Activated T-cell treated with anti-CD3 and anti-CD28 coated beads for 24 hours (primary cell): Measurements from ENCODE around the gene KCNIP1.

Experiments used
- DNase-seq: peaks from one replicate; pipeline ENCODE4 v3.0.0-alpha.2; 2020; ENCODE audit warnings: low read depth

KCNIP1 gene

DNA sequence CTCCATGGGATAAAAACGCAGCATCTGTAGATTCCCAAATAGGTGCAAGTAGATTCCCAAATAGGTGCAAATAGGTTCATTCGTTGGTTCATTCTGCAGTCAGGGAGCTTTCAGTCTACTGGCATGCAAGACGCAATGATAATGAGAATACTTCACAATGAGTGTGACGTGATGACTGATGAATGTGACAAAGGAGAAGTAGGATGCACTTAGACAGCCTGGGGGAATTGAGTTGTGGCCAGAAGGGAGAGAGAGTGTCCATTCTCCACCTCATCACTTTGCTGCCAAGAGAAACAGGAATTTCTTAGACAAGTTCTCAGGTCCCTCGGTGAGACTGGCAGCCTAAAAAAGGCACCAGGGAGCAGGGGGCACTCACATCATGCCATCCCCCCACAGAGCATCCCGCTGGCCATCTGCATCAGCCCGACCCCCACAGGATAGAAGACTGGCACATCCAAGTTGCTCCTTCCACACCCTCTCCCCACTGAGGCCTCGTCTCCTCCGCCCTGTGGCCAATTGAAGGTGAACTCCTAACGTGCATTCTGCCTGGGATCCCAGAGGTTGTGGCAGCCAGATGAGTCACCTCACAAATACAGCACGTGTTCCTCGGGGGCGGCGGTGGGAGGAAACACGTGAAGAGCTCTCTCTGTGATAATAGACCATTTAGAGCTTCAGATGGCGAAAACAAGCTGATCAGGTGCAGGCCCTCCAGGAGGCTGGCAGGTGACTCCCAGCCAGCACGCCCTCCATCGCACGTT lies 19.9 kb upstream of the KCNIP1 start:
- DNase-seq = no peak

DNA sequence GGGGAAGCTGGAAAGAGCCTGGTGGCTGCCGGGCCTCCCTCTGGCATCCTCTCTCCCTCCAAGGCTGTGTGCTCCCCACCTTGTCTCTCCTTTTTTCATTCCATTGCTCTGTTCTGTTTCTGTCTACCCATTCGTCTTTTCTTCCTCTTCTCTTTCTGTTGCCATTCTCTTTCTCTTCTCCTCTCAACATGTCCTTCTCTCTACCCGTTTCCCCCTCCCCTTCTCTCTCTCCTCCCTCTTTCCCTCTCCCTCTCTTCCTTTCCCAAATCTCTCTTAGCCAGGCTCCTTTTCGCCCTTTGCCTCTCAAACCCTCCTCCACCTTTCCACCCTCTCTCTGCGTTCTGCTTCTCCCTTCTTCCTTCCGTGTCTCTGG lies 19.4 kb upstream of the KCNIP1 start:
- DNase-seq = no peak

DNA sequence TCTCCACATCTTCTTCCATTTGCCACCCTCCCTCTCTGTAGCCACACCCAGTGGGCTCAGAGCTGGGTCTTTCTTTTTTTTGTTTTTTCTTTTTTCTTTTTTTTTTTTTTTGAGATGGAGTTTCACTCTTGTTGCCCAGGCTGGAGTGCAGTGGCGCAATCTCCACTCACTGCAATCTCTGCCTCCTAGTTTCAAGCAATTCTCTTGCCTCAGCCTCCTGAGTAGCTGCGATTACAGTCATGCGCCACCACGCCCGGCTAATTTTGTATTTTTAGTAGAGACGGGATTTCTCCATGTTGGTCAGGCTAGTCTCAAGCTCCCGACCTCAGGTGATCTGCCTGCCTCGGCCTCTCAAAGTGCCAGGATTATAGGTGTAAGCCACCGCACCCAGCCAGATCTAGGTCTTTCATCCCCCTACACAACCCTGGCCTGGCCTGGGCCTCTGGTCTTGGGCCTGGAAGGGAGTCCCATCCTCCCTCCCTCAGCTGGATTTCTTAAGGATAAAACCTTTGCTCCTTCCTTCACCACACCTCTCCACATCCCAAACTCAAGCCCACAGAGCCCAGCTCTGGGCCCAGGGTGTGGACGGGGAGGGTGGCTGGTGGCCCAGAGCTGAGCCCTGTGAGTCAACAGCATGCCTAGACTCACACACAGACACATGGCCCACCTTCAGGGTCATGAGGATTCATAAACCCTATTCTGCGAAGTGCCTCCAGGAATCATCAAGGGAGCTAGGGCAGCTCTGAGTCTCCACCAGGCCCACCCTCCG lies 18.8 kb upstream of the KCNIP1 start:
- no peak for DNase-seq

DNA sequence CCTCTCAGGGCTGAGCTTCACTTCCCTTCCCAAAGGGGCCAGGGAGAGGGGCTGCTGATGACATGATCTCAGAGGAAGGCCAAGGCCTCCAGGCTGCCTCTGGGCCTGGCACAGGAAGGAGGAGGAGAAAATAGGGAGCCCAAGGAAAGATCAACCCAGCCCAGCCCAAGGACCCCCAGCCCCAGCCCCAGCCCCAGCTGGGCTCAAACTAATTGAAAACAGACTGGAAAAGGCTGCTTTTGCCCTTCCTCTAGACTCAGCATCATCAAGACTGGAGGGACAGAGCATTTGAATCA lies 18.3 kb upstream of the KCNIP1 start:
- no peak for DNase-seq

DNA sequence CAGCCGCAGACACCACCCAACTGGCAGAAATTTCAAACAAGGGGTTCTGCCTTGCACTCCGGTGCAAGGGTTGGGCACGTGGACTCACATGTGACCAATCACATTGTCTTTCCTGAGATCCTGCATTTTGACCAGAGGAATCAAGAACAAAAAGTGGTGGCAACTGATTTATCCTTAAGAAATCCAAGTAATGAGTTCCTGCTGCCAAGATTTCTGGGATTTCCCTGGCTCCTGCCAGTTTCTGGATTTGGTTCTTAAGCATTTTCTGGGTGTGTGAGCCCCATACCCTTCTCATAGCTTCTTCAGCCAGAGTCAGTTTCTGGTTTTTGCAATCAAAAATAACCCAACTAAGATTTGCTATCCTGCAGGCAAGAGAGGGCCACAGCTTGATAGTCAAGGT lies 17.4 kb upstream of the KCNIP1 start:
- DNase-seq = no peak

DNA sequence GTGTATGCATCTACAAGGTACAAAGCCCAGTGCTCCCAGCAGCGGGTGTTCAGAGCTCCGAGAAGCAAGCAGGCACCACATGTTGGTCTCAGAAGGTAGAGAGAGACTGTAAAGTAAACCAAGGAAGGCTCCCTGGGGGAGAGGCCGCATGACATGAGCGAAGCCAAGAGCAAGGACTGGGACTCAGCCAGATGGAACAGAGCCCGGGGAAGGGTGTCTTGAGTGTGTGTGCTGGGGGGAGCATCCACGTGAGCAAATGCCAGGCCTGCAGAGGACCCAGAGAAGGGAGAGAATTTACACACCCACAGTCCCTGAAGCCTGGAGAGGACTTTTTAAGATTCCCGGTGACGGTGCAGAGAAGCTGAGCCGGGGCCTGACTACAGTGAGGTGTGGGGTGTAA lies 15.2 kb upstream of the KCNIP1 start:
- no peak for DNase-seq

DNA sequence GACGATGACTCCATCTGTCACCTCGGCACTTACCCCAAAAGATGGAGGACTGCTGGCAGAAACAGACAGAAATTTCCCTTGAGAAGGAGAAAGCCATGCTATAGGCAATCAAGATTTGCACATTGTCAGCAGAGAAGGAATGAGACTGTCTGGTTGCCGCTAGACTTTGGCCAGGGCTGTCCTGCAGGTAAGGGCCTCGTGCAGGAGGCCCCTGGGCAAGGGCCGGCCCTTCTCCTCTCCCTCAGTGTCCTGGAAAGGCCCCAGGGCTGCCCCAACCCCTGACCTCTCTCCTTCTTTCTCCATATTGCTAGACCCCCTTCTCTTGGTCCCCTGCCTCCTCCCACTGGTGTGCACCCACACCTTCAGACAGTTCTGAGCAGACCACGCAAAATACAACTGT lies 14.6 kb upstream of the KCNIP1 start:
- no peak for DNase-seq

DNA sequence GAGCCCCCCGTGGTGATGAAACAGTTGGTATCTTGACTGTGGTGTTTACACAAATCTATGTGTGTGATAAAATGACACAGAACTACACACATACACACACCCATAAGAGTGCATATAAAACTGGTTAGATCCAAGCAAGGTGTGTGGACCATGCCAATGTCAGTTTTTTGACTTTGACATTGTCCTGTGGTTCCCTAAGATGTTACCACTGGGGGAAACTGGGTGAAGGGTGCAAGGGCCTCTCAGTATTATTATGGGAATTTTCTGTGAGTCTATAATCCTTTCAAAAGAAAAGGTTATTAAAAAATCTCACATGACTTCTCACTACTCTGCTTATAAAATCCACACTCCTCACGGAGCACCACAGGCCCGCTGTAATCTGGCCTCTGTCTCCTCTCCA lies 13.4 kb upstream of the KCNIP1 start:
- DNase-seq = no peak

DNA sequence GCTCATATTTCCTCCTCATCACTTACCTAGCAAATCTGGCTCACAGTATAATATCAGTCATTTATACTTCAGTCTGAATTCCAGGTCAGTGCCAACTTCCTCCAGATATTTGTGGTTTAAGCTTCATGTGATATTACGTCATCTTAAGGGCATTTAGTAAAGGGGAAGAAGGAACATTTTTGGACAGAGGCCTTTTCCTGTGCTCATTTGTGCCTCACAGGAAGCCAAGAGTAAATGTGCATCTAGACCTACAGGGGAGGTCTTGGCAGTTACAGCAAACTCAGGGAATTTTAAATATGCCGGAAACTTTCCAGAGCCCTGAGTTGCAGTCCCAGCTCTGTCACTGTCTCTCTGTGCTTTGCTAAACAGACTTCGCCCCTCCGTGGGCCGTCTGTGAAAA lies 12.3 kb upstream of the KCNIP1 start:
- DNase-seq = no peak

DNA sequence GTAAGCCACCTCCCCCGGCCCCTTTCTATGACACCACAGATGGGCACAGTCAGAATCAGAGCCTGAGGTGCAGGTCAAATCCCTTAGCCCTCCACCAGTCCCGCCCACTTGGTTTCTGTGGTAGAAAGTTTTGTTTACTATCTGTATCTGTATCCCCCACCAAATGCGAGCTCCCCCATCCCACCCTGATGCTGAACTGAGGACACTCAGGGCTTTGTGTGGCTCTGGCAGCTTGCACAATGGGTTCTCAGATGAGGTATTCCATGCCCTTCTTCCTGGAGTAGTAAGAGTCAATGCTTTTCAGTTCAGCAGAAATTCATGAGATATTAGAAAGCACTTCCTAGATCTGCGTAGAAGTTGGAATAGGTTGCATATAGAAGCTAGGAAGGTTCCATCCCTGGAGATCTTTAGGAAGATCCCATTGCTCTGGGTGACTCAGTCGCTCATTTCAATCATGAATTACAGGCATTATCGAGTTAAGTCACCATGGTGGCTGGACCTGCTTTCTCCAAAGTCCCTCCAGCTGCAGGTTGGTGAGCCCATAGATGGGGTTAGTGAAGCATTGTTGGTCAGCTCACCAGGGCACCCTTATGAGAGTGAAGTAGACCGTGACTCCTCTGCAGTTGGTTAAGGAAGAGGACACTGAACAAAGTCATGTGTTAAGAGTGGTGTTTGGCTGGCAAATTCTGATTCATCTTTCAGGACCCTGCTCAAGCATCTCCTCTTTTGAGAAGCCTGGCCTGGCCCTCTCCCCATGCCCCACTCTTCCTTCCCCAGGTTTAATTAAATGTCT lies 10.6 kb upstream of the KCNIP1 start:
- DNase-seq = no peak

DNA sequence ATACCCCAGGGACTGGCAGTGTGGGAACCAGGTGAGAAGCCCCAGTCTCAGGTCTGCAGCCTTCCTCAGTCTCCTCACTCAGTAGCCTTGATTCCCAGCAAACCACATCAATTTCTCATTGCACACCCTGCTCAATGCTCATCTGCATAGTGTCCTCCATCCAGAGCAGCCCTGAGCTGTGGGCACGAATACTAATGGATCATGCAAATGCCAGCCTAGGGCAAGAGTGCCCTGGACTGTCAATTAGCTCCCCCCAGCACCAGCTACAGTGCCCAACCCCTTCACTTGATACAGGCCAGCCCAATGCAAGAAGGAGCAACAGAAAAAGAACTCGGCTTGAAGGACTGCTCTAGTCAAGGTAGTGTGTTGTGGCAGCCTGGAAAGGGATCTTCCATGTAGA lies 9.8 kb upstream of the KCNIP1 start:
- DNase-seq = no peak

DNA sequence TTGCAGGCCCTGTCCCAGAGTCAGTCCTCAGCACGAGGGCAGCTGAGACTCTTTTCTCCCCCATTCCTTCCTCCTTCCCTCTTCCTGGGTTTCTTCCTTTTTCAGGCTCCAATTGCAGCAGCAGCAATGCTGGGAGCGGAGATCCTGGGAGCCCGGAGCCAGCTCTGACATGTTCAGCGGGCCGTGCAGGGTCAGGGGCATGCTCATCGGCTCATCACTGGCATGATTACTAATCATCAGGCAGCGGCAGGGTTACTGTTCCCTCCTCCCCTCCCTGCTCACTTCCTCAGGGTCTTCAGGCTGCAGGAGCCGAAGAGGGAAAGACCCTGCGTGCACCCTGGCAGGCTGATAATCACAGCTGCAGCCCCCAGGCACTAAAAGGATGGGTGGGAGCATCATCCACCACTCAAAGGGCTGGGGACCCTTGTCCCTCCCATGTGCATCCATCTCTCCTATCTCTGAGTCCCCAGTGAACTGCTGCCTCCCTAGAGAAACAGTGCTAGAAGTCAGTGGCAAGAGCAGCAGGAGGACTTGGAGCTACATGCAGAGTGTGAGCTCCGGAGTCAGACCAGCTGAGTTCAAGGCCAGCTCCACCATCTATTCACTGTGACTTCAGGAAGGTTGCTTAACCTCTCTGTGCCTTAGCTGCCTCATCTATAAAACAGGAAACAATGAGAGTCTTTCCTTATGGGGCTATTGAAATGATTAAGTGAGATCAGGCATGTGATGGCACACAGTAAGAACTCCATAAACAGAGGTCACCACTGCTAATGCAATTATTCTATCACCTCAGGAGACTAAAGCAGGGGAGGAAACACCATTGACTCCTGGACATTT lies 7.8 kb upstream of the KCNIP1 start:
- DNase-seq = no peak

DNA sequence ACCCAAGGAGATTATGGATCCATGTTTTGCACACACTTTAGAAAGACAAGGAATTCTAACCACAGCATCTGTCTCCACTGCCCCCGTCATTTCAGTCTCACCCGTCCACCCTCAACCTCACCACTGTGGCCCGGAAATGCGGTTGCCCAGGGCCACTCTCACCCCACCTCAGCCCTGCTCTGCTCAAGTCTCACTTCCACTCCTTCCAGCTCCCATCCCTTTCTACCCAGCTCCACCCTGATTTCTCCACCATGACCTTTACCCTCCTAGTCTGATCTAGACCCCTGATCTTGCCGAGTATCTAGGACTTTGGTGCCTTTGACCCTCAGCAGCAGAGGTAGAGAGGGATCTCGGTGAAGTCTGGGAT lies 7.2 kb upstream of the KCNIP1 start:
- no peak for DNase-seq

DNA sequence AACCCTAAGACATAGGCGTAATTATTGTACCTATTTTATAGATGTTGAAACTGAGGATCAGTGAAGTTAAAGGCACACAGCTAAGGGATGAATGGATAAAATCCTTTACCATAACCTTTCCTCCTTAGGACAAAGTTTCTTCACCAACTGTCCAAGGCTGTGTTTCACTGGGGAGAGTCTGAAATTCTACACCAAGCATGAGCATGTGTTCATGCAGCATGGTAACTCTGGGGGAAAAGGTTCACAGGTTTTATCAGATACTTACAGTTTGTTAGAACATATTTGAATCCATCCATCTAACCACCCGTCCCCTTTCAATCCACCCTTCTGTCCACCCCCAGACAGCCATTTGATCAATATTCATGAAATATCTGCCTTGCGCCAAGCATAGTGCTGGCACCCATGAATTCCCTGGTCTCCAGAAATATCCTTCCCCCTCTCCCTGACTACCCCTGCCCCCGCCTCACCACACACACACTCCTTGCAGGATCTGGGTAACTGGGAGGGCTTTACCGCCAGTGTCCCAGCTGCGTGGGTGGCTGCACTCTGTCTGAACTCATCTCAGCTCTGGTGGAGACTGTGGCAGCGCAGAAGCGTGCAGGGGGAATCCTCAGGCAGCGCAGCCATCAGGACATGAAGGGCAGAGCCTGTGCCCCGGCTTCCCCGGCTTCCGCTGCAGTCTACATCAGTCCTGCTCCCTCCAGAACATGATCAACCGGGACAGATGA lies 6.3 kb upstream of the KCNIP1 start:
- DNase-seq = no peak

DNA sequence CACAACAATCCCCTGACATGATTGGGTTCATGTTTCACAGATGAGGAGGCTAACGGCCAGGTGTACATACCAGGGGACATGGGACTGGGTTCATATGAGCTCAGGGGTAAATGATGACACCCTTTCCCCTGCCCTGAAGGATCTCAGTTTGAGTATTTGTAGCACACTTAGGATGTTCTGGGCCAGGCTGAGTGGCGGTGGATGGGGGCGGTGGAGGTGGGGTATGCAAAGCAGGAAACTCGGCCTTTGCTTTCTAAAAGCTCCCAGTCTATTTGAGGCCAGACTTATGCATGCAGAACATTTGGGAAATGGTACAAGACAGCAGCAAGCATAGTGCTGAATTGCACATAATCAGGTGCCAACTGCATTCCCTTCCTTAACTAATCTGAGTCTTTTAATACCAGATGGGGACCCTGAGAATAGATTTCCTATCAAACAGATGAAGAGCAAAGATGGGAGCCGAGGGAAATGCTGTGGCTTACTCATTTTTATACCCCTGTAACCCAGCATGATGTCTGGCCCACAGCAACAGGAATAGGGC lies 4.9 kb upstream of the KCNIP1 start:
- no peak for DNase-seq

DNA sequence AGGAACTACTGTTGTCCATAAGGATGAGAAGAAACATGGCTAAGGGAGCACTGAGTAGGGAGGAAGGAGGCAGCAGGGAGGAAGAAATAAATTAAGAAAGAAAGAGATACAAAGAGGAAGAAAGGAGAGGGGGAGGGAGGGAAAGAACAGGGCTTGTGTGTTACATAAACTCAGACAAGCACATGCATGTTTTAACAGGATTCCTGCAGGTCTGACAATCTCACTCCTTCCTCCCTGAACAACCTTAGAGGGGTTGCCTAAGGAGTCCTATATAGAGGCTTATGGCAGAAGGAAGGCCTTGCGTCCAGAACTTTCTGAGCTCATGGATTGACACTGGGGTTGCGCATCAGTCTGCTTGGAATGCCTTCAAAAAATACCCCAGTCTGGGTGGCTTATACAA lies 4.2 kb upstream of the KCNIP1 start:
- no peak for DNase-seq

DNA sequence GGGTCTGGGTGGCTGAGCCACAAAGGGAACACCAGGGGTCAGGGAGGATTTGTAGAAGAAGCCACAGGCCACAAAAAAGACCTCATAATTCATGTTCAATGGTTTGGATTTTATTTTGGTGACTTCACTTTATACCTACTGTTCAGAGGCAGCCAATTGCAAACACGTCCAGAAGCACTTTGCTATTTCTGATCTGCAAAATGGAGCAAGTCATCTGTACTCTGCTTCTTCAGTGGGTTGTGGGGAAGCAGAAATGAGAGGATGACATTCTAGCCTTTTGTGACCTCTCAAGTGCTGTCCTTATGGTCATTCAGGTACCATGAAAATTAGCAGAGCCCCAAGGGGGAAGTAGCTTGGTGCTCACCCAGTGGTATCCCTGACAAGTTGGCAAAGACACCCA lies 2.5 kb upstream of the KCNIP1 start:
- DNase-seq = no peak

DNA sequence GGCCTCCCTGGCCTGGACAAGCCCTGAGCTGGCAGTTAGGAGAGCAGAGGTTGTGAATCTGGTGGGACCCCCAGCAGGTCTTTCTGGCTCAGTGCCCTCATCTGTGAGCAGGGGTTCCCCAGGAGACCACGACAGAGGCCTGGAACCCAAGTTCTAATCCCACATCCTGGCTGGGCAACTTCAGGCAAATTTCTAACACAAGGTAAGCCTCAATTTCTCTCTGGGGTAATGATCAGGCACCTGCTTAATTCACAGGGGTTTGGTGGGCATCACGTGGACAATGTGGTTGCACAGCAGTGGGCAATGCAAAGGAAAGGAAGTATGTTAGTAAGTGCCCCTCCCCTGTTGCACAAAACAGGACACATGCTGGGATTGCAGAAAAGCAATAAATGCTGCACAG lies 1.9 kb upstream of the KCNIP1 start:
- DNase-seq = no peak

DNA sequence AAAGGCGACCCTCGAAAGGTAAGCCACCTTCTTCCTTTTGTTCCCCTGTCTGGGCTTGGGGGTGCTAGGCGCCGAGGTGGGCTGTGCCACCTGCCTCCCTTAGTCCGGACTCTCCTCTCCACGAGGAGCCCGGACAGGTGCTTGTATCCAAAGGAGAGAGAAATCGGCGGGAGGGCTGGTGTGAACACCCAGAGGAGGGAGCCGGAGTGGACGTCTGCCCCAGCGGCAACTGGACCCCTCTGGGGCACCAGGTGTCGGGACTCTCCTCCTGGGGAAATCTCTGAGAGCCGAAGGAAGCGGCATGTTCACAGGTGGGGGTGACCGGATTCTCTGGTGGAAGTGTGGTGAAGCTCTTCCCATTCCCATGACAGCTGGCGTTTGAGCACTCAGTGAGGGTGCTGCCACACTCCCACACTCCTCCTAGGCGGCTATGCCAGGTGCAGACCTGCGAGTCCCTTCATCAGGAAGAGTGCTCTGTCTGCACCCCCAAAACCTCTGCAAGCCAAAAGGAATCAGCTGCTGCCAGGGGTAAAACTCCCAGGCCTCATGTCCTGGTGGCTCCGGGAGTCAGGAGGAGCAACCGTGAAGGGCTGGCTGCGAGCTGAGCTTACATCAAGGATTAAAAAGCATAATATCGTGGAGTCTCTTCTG lies 921 bp downstream of the KCNIP1 start:
- DNase-seq = no peak

DNA sequence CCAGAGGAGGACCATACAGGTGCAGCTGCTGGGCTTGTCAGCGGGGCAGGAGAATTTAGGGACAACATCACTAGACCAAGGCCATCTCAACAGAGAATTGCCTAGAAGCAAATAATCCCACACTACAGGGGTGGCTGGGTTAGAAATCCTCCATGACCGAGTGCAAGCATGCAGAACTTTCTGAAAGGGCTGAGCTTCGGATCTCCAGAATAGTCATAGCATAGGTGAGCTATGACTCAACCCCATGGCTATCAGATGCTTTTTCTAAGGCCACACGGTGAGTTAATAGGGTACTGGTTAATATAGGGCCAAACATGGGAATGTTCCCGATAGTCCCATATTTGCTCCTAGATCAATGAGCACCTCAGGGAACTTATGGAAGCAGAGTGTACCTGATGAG lies 4.2 kb downstream of the KCNIP1 start:
- DNase-seq = no peak
